ENCODE results near the gene COLEC11.
"Not testable (repeated sequence)": the region's sequence is repeated elsewhere in the genome, so short reads cannot be mapped to it uniquely, and the experiment has no call there.

Gene COLEC11

DNA sequence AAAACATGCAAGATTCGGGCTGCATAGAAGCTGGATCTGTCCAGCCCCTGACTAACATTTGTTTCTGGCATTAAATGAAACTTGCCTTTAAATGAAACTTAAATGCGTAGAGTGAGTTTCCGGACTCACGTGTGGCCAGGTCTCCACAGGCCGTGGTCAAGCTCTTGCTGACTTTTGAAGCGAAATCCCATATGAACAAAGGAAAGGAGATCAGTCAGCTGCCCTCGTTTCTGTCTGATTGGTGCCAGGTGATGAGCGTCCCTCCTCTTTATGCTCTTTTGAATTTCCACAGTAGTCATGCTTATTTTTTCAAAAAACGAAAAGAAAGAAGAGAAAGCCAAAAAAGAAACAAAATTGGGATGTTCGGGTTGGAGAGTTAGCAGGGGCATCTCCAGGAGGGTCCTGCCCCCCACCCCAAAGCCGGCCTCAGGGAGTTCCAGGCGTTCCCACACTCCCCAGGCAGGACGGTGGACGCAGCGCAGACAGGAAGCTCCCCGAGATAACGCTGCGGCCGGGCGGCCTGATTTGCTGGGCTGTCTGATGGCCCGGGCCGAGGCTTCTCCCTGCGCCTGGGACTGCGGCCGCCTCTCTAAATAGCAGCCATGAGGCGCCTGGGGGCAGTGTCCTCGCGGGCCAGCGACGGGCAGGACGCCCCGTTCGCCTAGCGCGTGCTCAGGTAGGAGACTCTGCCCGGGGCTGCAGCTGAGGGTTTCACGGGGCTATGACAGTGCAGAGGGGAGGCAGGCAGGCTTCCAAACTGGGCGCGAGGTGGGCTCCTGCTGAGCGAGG is at the start of gene COLEC11:
Gene COLEC11, plus strand, starts transcription at position 620 of the 789 bp plus-strand sequence. CDS start 9,229 bp downstream, outside the sequence.
- Mint-ChIP-seq H3K9me3 (no peaks in the 10 kb centered on the region), H3K4me3 (no peak within 1 kb of the TSS), H3K36me3 (no peaks in the 10 kb centered on the region), H3K4me1 (peaks cover 16% of the 10 kb centered on the region), H3K27ac (no peak within 1 kb of the TSS)
- ATAC-seq (no peak), DNase-seq (ENCODE audit: low spot score in 2 of 2) (no peak)

GRCh38 chr2:3545788-3546478 is 49.0 kb upstream of the COLEC11 start:
- no peaks in the 10 kb centered on the region for H3K9me3 Mint-ChIP-seq
- H3K27ac Mint-ChIP-seq = no peak overlapping the region
- H3K4me1 Mint-ChIP-seq = peaks cover 6% of the 10 kb centered on the region
- DNase-seq (ENCODE audit: low spot score in 2 of 2) (no peak), ATAC-seq (no peak)
- peaks cover 100% of the 10 kb centered on the region for H3K36me3 Mint-ChIP-seq
- H3K4me3 Mint-ChIP-seq = no peak overlapping the region

- Mint-ChIP-seq H3K4me1 (peaks cover 6% of the 10 kb centered on the region), H3K27ac (no peak overlapping the region), H3K4me3 (no peak overlapping the region), H3K9me3 (no peaks in the 10 kb centered on the region), H3K36me3 (peaks cover 100% of the 10 kb centered on the region)
- DNase-seq (ENCODE audit: low spot score in 2 of 2) (no peak), ATAC-seq (no peak)
Observed at GRCh38 chr2:3547915-3548314, 47.0 kb upstream of the COLEC11 start.

DNA sequence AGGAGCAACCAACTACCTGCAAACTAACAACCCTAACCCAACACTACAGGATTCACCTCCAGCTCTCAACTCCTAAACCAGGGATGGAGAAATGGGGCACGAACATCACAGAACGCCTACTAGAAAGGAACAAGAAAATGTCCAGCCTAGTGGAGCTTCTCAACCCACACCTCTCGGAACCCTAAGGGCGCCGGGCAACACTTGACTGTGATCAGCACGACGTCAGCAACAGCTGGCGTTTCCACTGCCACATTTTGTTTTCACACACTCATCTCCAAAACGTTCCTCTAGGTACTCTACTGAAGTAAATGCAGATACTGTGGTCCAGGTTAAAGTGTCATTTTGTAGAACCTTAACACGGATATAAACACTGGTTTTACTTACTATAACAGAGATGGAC is 41.0 kb upstream of the COLEC11 start:
- Mint-ChIP-seq H3K9me3 (no peaks in the 10 kb centered on the region), H3K4me1 (peaks cover 23% of the 10 kb centered on the region), H3K36me3 (peaks cover 100% of the 10 kb centered on the region), H3K27ac (peak overlapping the region; percentile 37), H3K4me3 (no peak overlapping the region)
- DNase-seq (ENCODE audit: low spot score in 2 of 2) (no peak), ATAC-seq (no peak)

GRCh38 chr2:3557639-3558204 is 37.2 kb upstream of the COLEC11 start:
- peak overlapping the region; percentile 84 for H3K4me3 Mint-ChIP-seq
- no peak for DNase-seq (ENCODE audit: low spot score in 2 of 2)
- H3K4me1 Mint-ChIP-seq = peaks cover 28% of the 10 kb centered on the region
- peak overlapping the region; percentile 97 for H3K27ac Mint-ChIP-seq
- H3K9me3 Mint-ChIP-seq = no peaks in the 10 kb centered on the region
- peak; percentile 53 for ATAC-seq
- H3K36me3 Mint-ChIP-seq = peaks cover 87% of the 10 kb centered on the region

DNA sequence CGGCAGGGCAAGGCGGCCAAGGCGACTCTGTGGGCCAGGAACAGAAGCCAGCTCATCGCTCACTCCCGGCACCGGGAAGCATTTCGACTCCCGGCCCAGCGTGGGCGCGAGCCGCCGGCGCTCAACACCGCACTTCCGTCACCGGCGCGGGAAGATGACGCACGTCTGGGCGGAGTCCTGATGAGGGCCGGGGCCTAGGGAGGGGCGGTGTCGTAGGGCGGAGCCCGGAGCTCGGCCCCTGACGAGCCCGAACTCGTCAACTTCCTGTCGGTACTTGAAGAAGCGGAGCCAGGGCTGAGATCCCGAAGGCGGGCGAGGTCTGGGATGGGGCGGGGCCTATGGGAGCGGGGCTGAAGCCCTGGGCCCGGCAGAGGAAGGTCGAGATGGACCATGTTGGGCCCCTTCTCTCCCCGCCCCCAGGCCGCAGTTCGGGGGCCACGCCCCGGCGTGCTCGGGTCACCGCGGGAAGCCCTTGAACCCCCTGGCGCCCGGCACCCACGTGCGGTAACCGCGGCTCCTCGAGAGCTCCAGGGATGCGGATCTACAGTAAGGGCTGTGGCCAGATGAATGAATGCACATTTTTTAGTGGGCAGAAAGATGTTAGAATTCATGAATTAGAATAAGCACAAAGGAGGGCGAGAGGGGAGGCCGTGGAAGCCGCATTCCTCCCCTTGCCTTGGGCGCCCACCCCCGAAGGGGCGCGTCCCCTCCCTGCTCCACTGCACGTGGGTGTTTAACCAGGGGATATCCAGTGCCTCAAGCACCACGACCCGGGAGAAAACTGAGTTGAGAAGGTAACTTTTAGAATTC is 36.5 kb upstream of the COLEC11 start, which contains the start of gene RNASEH1:
Gene RNASEH1, minus strand, starts transcription at position 129 of the 810 bp plus-strand sequence. Its CDS starts 73 bp downstream, at position 56.
- Mint-ChIP-seq H3K4me1 (peaks cover 28% of the 10 kb centered on the region), H3K4me3 (peak within 1 kb of the TSS; percentile 84), H3K27ac (peak within 1 kb of the TSS; percentile 97), H3K36me3 (peaks cover 80% of the 10 kb centered on the region), H3K9me3 (no peaks in the 10 kb centered on the region)
- ATAC-seq = peak; percentile 98
- peak; percentile 99 to 100 for DNase-seq (ENCODE audit: low spot score in 2 of 2)

DNA sequence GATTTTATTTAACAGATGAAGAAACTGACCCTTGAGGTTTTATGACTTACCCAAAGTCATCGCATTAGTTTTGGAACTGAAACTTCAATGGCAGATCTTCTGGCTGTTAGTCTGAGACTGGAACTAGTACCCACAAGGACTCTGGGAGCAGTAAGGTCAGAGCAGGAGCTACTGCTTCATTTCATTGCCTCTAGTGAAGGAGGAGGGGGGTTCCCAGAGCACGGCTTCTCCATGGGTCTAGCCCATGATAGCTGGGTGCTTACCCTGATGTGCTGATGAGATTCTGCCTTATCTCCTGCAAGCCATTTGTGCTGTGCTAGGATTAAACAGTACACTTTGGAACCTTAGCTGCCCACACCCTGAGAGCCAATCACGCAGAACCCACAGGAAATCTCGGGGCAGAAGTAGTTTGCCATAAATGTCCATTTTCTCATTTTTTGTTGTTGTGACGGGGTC is 31.4 kb upstream of the COLEC11 start:
- peaks cover 8% of the 10 kb centered on the region for H3K4me1 Mint-ChIP-seq
- H3K9me3 Mint-ChIP-seq = no peaks in the 10 kb centered on the region
- DNase-seq (ENCODE audit: low spot score in 2 of 2) (no peak), ATAC-seq (no peak)
- no peak overlapping the region for H3K4me3 Mint-ChIP-seq
- H3K27ac Mint-ChIP-seq = no peak overlapping the region
- peaks cover 28% of the 10 kb centered on the region for H3K36me3 Mint-ChIP-seq

DNA sequence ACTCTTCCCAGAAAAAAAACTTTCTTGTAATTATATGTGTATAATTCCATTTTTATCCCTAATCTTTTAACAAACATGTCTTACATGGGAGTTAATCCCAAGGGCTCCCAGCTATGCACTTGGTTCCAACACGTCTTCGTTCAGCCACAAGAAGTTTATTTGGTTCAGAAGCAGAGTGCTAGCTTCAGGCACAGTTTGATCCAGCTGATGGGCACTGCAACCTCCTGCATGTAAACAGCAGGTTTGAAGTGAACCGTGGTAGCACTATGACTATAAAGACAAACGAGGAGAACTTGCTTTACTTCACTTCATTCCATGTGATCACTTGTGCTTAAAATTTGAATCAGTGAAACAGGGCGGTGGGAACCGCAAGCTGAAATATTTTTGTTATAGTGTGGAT is 29.8 kb upstream of the COLEC11 start:
- Mint-ChIP-seq H3K4me3 (no peak overlapping the region), H3K36me3 (peaks cover 13% of the 10 kb centered on the region), H3K4me1 (no peaks in the 10 kb centered on the region), H3K9me3 (no peaks in the 10 kb centered on the region), H3K27ac (no peak overlapping the region)
- ATAC-seq = no peak
- DNase-seq (ENCODE audit: low spot score in 2 of 2) = no peak

- DNase-seq (ENCODE audit: low spot score in 2 of 2) (no peak), ATAC-seq (no peak)
- H3K9me3 Mint-ChIP-seq = no peaks in the 10 kb centered on the region
- no peak overlapping the region for H3K4me3 Mint-ChIP-seq
- H3K36me3 Mint-ChIP-seq = peaks cover 5% of the 10 kb centered on the region
- no peak overlapping the region for H3K27ac Mint-ChIP-seq
- no peaks in the 10 kb centered on the region for H3K4me1 Mint-ChIP-seq
Observed at GRCh38 chr2:3566806-3567205, 28.1 kb upstream of the COLEC11 start.

- not testable (repeated sequence) for DNase-seq (ENCODE audit: low spot score in 2 of 2); H3K4me3 Mint-ChIP-seq; H3K27ac Mint-ChIP-seq; H3K9me3 Mint-ChIP-seq; ATAC-seq; H3K4me1 Mint-ChIP-seq; H3K36me3 Mint-ChIP-seq
Observed at GRCh38 chr2:3569656-3570055, 25.3 kb upstream of the COLEC11 start.

- no peak for DNase-seq (ENCODE audit: low spot score in 2 of 2)
- H3K36me3 Mint-ChIP-seq = peaks cover 15% of the 10 kb centered on the region
Observed at GRCh38 chr2:3571284-3571683, 23.6 kb upstream of the COLEC11 start.

DNA sequence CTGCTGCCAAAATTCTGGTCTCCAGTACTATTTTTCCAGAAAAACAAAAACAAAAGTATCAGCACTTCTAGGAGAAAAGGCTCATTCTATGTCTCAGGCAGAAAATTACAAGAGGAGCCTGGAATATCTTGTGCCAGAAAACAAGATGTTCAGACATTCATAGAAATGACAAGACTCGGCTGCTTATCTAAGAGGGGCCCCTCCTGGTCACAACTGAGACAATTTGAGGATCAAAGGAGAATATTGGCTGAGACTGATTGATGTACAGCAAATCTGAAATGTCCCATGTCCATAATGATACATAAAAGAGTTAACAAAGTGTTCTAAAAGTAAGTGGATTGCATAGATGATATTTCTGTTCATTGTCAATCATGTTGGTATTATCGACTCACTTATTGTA is 22.3 kb upstream of the COLEC11 start:
- Mint-ChIP-seq H3K4me3 (no peak overlapping the region), H3K9me3 (no peaks in the 10 kb centered on the region), H3K27ac (no peak overlapping the region), H3K36me3 (peaks cover 28% of the 10 kb centered on the region), H3K4me1 (peaks cover 19% of the 10 kb centered on the region)
- DNase-seq (ENCODE audit: low spot score in 2 of 2) (no peak), ATAC-seq (no peak)

More at GRCh38 chr2:3571284-3571683, 23.6 kb upstream of the COLEC11 start:
- Mint-ChIP-seq H3K4me3 (no peak overlapping the region), H3K4me1 (peaks cover 6% of the 10 kb centered on the region), H3K27ac (no peak overlapping the region), H3K9me3 (no peaks in the 10 kb centered on the region)
- no peak for ATAC-seq

GRCh38 chr2:3574155-3574554 is 20.8 kb upstream of the COLEC11 start:
- no peak for ATAC-seq
- DNase-seq (ENCODE audit: low spot score in 2 of 2) = no peak
- Mint-ChIP-seq H3K4me3 (peak overlapping the region; percentile 93), H3K27ac (no peak overlapping the region), H3K9me3 (no peaks in the 10 kb centered on the region), H3K36me3 (peaks cover 44% of the 10 kb centered on the region), H3K4me1 (peaks cover 35% of the 10 kb centered on the region)

GRCh38 chr2:3575534-3576262 is 19.2 kb upstream of the COLEC11 start:
- Mint-ChIP-seq H3K4me1 (peaks cover 46% of the 10 kb centered on the region), H3K36me3 (peaks cover 59% of the 10 kb centered on the region), H3K27ac (peak overlapping the region; percentile 90), H3K4me3 (peak overlapping the region; percentile 93), H3K9me3 (no peaks in the 10 kb centered on the region)
- ATAC-seq (peak; percentile 49), DNase-seq (ENCODE audit: low spot score in 2 of 2) (no peak)
